NCI-H1048 (cell line): ENCODE measurements around the gene NFKB1.

ENCODE experiments used
- DNase-seq: peaks from one replicate; lab custom pipeline; 2025; lab: John Stamatoyannopoulos, UW

The NFKB1 gene

DNA sequence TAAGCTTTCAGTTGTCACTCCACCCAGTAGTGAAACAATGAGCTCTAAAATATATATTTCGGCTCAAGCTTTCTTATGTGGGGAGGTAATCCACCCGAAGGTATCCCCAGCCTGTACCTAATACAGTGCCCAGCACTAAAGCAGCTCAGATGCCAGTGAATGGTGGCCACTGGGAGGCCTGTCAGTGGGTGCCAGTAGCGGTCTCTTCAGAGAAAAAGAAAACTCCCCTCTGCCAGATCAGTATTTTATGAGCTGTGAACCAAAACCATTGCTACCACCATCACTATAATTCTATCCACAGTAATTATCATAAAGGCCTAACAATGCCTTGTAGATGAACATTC is 835 bp upstream of the NFKB1 start:
- no peak for DNase-seq

- no peak for DNase-seq
Measured at GRCh38 chr4:102501447-102501696, 213 bp downstream of the NFKB1 start.

DNA sequence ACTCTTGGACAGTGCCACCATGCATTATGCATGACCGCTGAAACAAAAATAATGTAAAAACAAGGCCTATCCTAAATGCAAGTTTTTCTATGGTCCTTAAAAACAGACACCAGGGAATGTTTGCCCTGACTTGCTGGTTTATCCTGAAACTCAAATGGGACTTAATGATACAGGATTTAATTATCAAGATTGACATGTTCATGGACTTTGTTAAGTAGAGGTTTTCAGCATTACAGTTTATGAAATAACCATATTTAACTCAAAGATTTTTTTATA is 1.3 kb downstream of the NFKB1 start:
- no peak for DNase-seq

DNA sequence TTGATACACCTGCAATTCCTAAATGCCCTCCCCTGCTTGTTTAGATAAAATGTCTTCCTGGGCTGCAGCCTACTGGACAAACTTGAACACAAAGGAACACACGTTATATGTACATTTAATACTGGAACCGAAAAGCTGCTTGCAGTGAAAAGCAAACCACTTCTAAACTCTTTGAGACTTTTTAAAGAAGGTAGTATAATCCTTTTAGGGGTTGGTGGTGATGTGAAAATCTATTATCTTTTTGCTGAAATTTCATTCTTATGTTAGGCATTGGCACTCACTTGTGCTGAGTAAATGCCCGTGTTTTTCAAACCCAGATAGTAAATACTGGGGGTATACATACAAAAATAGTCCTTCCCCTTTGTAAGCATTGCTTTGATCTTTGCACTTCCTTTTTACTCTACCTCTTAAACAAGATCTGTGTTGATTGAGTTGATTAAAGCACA is 2.2 kb downstream of the NFKB1 start:
- DNase-seq: no peak

DNA sequence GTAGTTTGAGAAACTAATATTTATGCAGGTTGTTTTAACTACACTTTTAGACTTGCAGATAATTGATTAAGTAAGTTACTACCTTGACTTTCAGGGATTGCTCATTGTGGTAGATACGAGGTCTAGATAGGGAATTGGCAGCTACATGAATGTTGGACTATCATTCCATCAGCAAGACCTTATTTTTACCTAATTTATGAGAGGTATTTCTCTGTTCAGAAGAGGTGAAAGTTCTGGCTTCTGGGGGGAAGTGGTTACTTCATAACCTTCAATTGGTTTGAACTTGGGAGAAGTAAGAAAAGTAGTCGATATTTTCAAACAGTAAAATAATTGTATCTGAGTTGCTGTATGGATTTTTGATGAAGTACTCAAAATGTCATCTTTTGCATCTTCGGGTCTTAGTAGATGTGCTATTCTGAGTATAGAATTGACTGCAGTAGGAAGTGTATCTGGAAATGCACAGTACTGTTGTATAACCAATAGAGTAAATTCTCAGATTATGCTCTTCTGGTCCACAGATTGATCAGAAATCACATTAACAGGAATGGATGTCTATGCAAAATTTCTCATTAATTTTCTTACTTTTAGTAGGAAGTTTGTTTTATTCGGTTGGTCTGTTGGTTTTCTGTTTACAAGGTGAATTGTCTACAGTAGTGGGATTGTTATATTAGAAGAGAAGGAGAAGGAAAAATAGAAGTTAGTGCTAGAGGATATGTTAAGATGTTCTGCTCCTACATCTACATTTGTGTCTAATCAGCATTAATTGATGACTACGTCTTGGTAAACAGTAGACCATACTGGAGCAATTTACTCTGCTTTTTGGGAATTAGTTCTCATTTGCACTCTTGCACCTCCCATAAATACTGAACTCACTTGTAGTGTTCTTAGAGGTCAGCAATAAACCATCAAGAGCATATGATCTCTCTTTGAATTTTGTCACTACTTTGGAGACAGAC is 3.0 kb downstream of the NFKB1 start:
- DNase-seq: no peak

DNA sequence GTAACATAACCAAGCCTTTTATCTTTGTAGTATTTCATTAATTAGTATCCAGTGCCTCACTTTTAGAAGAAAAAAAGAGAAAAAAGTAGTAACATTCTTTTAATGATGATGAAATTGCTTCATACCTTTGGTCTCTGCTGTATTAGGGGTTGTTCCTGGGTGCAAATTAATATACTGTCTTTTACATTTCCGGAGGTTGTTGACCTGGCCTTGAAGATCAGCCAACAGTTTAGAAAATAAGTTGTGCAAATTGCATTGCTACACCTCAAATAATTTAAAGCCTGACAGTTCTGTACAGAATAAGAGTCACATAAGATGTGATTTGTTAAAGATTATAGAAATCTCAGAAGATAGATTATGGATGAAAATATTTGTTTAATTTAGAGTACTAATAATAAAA is 3.8 kb downstream of the NFKB1 start:
- no peak for DNase-seq

- no peak for DNase-seq
Measured at GRCh38 chr4:102505708-102506107, 4.5 kb downstream of the NFKB1 start.

- no peak for DNase-seq
Measured at GRCh38 chr4:102506523-102506922, 5.4 kb downstream of the NFKB1 start.

- no peak for DNase-seq
Measured at GRCh38 chr4:102511830-102512605, 10.9 kb downstream of the NFKB1 start.

DNA sequence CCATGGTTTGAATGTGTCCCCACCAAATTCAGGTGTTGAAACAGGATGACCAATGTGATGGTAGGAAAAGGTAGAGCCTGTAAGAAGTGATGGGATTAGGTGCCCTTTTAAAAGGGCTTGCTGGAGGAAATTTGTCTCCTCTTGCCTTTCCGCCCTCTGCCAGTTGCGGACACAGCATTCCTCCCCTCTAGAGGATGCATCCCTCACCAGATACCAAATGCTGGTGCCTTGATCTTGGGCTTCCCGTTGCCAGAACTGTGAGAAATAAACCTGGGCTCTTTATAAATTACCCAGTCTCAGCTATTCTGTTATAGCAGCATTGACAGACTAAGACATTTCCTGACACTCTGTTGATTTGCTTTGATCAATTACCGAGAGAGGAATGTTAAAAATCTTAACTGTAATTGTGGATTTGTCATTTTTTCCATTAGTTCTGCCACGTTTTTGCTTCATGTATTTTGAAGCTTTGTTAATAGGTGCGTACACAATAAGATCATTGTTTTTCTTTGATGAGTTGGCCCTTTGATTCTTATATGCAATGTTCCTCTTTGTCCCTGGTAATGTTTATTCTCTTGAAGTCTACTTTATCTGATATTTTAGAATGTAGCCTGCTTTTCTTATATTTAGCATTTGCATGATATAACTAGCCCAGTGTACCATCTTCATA is 13.3 kb downstream of the NFKB1 start:
- no peak for DNase-seq

GRCh38 chr4:102517753-102518152 is 16.6 kb downstream of the NFKB1 start:
- DNase-seq: no peak

GRCh38 chr4:102518703-102519131 is 17.6 kb downstream of the NFKB1 start:
- DNase-seq: no peak

- no peak for DNase-seq
Measured at GRCh38 chr4:102519925-102520324, 18.8 kb downstream of the NFKB1 start.

GRCh38 chr4:102521570-102521969 is 20.4 kb downstream of the NFKB1 start:
- no peak for DNase-seq

DNA sequence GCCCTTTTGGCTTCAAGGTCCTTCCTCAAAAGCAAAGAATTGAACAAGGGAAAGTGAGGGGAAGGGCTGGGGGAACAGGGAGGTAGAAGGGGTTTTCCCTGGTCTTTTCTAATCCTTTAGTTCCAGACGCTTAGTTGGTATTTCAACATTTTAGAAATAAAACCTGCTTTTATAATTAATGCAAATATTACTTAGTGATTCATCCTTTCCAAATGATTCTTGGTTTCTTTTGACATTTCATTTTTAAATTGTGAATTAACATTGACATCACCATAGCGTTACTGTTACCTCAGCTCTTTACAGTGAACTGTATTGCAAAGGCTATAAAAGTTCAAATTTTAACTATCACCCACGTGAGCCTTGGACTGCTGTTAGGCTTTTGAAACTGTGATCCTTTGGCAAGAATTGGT is 20.9 kb downstream of the NFKB1 start:
- DNase-seq: no peak

DNA sequence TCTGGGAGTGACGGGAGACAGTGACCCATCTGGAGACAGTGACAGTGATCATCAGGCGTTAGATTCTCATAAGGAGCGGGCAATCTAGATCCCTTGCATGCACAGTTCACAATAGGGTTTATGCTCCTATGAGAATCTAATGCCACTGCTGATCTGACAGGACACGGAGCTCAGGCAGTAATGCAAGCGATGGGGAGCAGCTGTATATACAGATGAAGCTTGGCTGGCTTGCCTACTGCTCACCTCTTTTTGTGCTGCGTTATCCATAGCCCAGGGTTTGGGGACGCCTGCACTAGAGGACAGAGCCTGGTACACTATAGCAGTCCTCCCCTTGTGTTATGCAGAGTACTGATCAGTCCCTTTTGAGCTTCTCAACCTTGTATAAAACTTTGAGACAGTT is 23.5 kb downstream of the NFKB1 start:
- DNase-seq: no peak

GRCh38 chr4:102525097-102525496 is 23.9 kb downstream of the NFKB1 start:
- DNase-seq: no peak

- DNase-seq: no peak
Measured at GRCh38 chr4:102525504-102525903, 24.3 kb downstream of the NFKB1 start.

- no peak for DNase-seq
Measured at GRCh38 chr4:102526532-102526931, 25.4 kb downstream of the NFKB1 start.

DNA sequence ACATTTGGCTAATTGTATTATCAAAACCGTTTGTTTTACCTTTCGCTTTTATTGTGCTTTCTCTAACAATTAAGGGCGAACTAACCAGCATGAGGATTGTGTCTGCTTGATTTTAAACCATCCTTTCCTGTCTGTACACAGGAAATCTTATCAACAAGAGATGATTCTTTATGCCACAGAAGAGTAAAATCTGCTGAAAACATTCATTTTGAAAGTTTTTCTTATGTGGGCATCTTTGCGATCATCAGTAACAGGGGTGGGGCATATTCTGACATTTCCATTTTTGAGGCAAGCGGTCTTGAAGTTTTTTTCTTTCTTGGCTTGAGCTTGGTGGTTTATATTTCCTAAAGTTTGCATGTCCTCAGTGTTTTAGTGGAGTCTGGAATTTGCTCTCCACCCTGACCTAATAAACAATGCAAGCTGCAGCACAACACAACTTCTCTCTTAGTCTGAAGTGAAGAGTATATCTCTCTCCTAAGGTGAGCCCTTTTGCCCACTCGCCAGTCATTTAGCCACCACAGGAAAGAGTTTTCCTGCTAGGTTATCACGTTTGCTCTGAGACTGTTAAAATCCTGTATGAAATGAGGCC is 26.6 kb downstream of the NFKB1 start:
- DNase-seq: no peak

- no peak for DNase-seq
Measured at GRCh38 chr4:102529977-102530376, 28.8 kb downstream of the NFKB1 start.

DNA sequence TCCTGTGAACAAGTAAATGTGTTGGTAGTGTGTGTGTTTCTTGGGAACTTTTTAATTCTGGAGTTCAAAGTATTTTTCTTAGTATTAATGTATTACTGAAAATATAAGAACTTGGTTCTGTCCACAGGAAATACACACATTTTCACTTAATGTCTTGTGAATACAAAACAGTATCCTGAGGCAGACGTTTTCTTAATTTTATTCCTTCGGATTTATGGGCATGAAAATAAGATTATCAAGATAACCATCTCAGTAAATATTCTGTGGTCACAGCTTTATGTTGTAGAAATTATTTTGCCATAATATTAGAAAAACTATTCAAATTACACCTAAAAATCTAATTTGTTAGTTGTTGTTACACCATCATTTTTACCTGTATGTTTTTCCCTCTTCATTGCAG is 29.8 kb downstream of the NFKB1 start:
- DNase-seq: no peak

DNA sequence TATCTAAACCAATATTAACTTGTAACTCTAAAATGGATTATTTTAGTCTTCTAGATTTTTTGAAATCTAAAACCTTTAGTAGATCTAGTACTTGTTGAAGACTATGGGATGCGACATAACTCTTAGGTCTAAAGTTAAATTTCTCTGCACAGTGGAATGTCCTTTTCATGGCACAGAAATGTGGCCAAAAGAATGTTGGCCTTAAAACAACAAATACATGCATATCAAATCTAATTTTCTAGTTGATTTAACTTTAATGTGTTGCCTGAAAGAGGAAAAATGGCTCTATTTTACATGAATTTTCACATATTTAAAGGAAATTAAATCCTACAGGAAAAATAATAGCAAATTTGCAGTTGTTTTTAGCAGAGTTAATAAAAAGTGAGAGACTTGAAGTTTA is 30.3 kb downstream of the NFKB1 start:
- DNase-seq: no peak
